H1 (cell line): ENCODE results near the gene TRDMT1. TPM values are rescaled to one million over a fixed set of nuclear protein-coding genes. Genes with fewer than 3 reads are reported as not detected.

Experiments used
- CTCF ChIA-PET: fragments of 300-600 bp; sonication (Branson Sonifier 250); formaldehyde crosslinking; loops from one replicate; lab custom pipeline; 2021; ENCODE audit not compliant: partially characterized antibody; lab: Charles Lee
- POLR2A ChIA-PET: fragments of 300-600 bp; sonication (Branson Sonifier 250); formaldehyde crosslinking; loops from one replicate; lab custom pipeline; 2021; ENCODE audit warnings: inconsistent platforms; ENCODE audit not compliant: partially characterized antibody; lab: Charles Lee
- DNase-seq, 2 experiments: peaks; one replicate each; pipeline versions ENCODE4 v3.0.0 to v3.0.0-alpha.2; 2010 to 2022; ENCODE audit warnings: low spot score in 2 of 2, low read depth in 1 of 2, mixed read lengths in 1 of 2
- FAIRE-seq: peaks from 2 replicates; lab custom pipeline; 2011; peaks lifted over from hg19 to GRCh38; lab: Jason Lieb, UNC
- H2AFZ ChIP-seq: 2 replicates; pipeline ENCODE4 v1.8.1; 2012; ENCODE audit warnings: low read length, inconsistent platforms
- H2AK5ac ChIP-seq: 2 replicates; pipeline ENCODE4 v1.6.1; 2013; ENCODE audit warnings: low read depth, low read length
- H2BK120ac ChIP-seq: replicated peaks from 2 replicates; pipeline ENCODE3; 2013; ENCODE audit warnings: low read depth, low read length, inconsistent platforms
- H2BK12ac ChIP-seq: 2 replicates; pipeline ENCODE4 v1.6.1; 2013; ENCODE audit warnings: low read depth, low read length
- H2BK15ac ChIP-seq: 2 replicates; pipeline ENCODE4 v1.6.1; 2013; ENCODE audit warnings: low read length
- H2BK20ac ChIP-seq: 2 replicates; pipeline ENCODE4 v1.6.1; 2013; ENCODE audit warnings: low read length
- H2BK5ac ChIP-seq: 2 replicates; pipeline ENCODE4 v1.6.1; 2013; ENCODE audit warnings: low read depth, low read length
- H3K14ac ChIP-seq: 2 replicates; pipeline ENCODE4 v1.6.1; 2013; ENCODE audit warnings: inconsistent platforms; ENCODE audit not compliant: insufficient read length
- H3K18ac ChIP-seq: 2 replicates; pipeline ENCODE4 v1.6.1; 2013; ENCODE audit warnings: low read length; ENCODE audit errors: extremely low read depth
- H3K23ac ChIP-seq: 2 replicates; pipeline ENCODE4 v1.6.1; 2013; ENCODE audit warnings: inconsistent platforms; ENCODE audit not compliant: insufficient read length
- H3K23me2 ChIP-seq: 2 replicates; pipeline ENCODE4 v1.6.1; 2013; ENCODE audit warnings: low read depth, low read length
- H3K27ac ChIP-seq: 2 replicates; pipeline ENCODE4 v1.6.1; 2011; ENCODE audit warnings: low read depth, low read length, inconsistent platforms
- H3K27me3 ChIP-seq, 4 experiments: replicated peaks in 1 of 4; 1 replicate in 1 of 4; 2 replicates in 3 of 4; pipeline versions ENCODE4 v1.6.1 to v1.8.1; 2011 to 2013; ENCODE audit warnings: low read length in 3 of 4, mild to moderate bottlenecking in 3 of 4, inconsistent platforms in 2 of 4, mixed read lengths in 2 of 4, moderate library complexity in 1 of 4; ENCODE audit not compliant: control insufficient read depth in 3 of 4, insufficient read depth in 3 of 4; ENCODE audit errors: extremely low read depth in 1 of 4
- H3K36me3 ChIP-seq, 4 experiments: 2 replicates each; pipeline versions ENCODE4 v1.6.1 to v1.8.1; 2011 to 2013; ENCODE audit warnings: mild to moderate bottlenecking in 4 of 4, low read length in 3 of 4, moderate library complexity in 2 of 4, control low read depth in 1 of 4, inconsistent platforms in 1 of 4; ENCODE audit not compliant: insufficient read depth in 4 of 4, control insufficient read depth in 2 of 4
- H3K4ac ChIP-seq: replicated peaks from 2 replicates; pipeline ENCODE3; 2013; ENCODE audit warnings: low read length, low read depth, mixed read lengths, inconsistent platforms; ENCODE audit not compliant: insufficient read length
- H3K4me1 ChIP-seq, 4 experiments: replicated peaks in 1 of 4; 1 replicate in 1 of 4; 2 replicates in 3 of 4; pipeline versions ENCODE4 v1.6.1 to v1.8.1; 2011 to 2013; ENCODE audit warnings: low read length in 3 of 4, inconsistent platforms in 2 of 4, mixed read lengths in 1 of 4; ENCODE audit not compliant: insufficient read depth in 4 of 4, control insufficient read depth in 3 of 4
- H3K4me2 ChIP-seq, 2 experiments: 2 replicates each; pipeline versions ENCODE4 v1.6.1 to v1.8.1; 2011 to 2013; ENCODE audit warnings: low read depth in 2 of 2, low read length in 2 of 2, control low read depth in 1 of 2, inconsistent platforms in 1 of 2, mild to moderate bottlenecking in 1 of 2; ENCODE audit not compliant: insufficient read depth in 1 of 2
- H3K4me3 ChIP-seq, 4 experiments: fragments of 200-600, 300-600 bp in 1 of 4; sonication (generic), shearing (Covaris generic), sonication (Bioruptor Twin) in 1 of 4; 2 replicates each; pipeline versions ENCODE4 v1.5.1 to v1.8.1; 2011 to 2016; ENCODE audit warnings: low read length in 4 of 4, low read depth in 3 of 4, control low read depth in 2 of 4, inconsistent platforms in 2 of 4, mild to moderate bottlenecking in 2 of 4, mixed read lengths in 1 of 4, moderate library complexity in 1 of 4; ENCODE audit not compliant: insufficient read depth in 2 of 4; ENCODE audit errors: extremely low read depth in 1 of 4
- H3K56ac ChIP-seq: replicated peaks from 2 replicates; pipeline ENCODE3; 2013; ENCODE audit warnings: low read depth, mild to moderate bottlenecking, mixed read lengths, low read length, inconsistent platforms; ENCODE audit not compliant: insufficient read length
- H3K79me1 ChIP-seq: 2 replicates; pipeline ENCODE4 v1.6.1; 2013; ENCODE audit warnings: low read depth, low read length, control low read depth
- H3K79me2 ChIP-seq, 2 experiments: 2 replicates each; pipeline versions ENCODE4 v1.6.1 to v1.8.1; 2012 to 2013; ENCODE audit warnings: low read length in 2 of 2, mild to moderate bottlenecking in 2 of 2, inconsistent platforms in 1 of 2; ENCODE audit not compliant: insufficient read depth in 2 of 2, control insufficient read depth in 1 of 2
- H3K9ac ChIP-seq, 4 experiments: replicated peaks in 1 of 4; 1 replicate in 1 of 4; 2 replicates in 3 of 4; pipeline versions ENCODE4 v1.6.1 to v1.8.1; 2011 to 2013; ENCODE audit warnings: low read depth in 3 of 4, low read length in 3 of 4, control low read depth in 2 of 4, mild to moderate bottlenecking in 2 of 4, moderate library complexity in 2 of 4, inconsistent platforms in 1 of 4; ENCODE audit errors: extremely low read depth in 1 of 4
- H3K9me3 ChIP-seq, 2 experiments: 2 replicates each; pipeline versions ENCODE4 v1.6.1 to v1.8.1; 2012 to 2013; ENCODE audit warnings: mild to moderate bottlenecking in 2 of 2, moderate library complexity in 2 of 2, control low read depth in 1 of 2, inconsistent platforms in 1 of 2, low read depth in 1 of 2, low read length in 1 of 2, mixed read lengths in 1 of 2; ENCODE audit not compliant: insufficient read depth in 2 of 2
- H4K20me1 ChIP-seq, 2 experiments: replicated peaks in 1 of 2; 2 replicates each; pipeline versions ENCODE3 to v1.8.1; 2011 to 2013; ENCODE audit warnings: inconsistent platforms in 2 of 2, low read length in 2 of 2, mild to moderate bottlenecking in 1 of 2; ENCODE audit not compliant: insufficient read depth in 2 of 2, control insufficient read depth in 1 of 2
- H4K5ac ChIP-seq: 2 replicates; pipeline ENCODE4 v1.6.1; 2013; ENCODE audit warnings: low read length, low read depth, mixed read lengths, inconsistent platforms; ENCODE audit not compliant: insufficient read length
- H4K8ac ChIP-seq: 2 replicates; pipeline ENCODE4 v1.8.0; 2013; ENCODE audit warnings: mild to moderate bottlenecking, moderate library complexity, low read length, inconsistent platforms; ENCODE audit not compliant: insufficient read depth; ENCODE audit errors: extremely low read depth
- H4K91ac ChIP-seq: replicated peaks from 2 replicates; pipeline ENCODE3; 2013; ENCODE audit warnings: low read length, mixed read lengths, inconsistent platforms; ENCODE audit not compliant: insufficient read length
- JUND ChIP-seq: IDR thresholded peaks from 2 replicates; pipeline ENCODE4 v1.6.1; 2011; ENCODE audit warnings: mild to moderate bottlenecking, improper control_type of control experiment, low read length
- POU5F1 ChIP-seq: IDR thresholded peaks from 2 replicates; pipeline ENCODE4 v1.6.1; 2011; ENCODE audit warnings: low read depth, mild to moderate bottlenecking, low read length, moderate library complexity
- WGBS, 2 experiments: shearing (Covaris generic) in 1 of 2; methylation state at CpG; one replicate each; pipeline versions ENCODE4 v1.1.6 to v1.1.7; 2013 to 2015; ENCODE audit warnings: low lambda C conversion rate in 2 of 2, mixed read lengths in 2 of 2, inconsistent platforms in 1 of 2, low coverage in 1 of 2, missing lambda C conversion rate in 1 of 2; ENCODE audit not compliant: insufficient replicate concordance in 2 of 2, insufficient coverage in 1 of 2, insufficient read length in 1 of 2; ENCODE audit errors: extremely low coverage in 1 of 2, missing lambda C conversion rate in 1 of 2; 5-methylcytosine and 5-hydroxymethylcytosine counted together
- polyA plus RNA-seq, 7 experiments: library from polyadenylated mRNA; depleted of rRNA in 3 of 7; stranded (reverse) in 5 of 7; unstranded in 2 of 7; fragments of >200 nt in 5 of 7; fragments of 200-250 nt in 2 of 7; gene quantifications; 1 replicate in 5 of 7; 2 replicates in 1 of 7; 4 replicates in 1 of 7; pipeline versions ENCODE4 v1.2.1 to v1.2.3, GENCODE V29; 2011 to 2013; ENCODE audit warnings: missing spikeins in 2 of 7, mixed read lengths in 2 of 7
- total RNA-seq: library from RNA; stranded (reverse); fragmentation: NEBNext Ultra II Directional; extraction: Animal tissue kit (Norgen Biotek cat#: 25700); gene quantifications from 2 replicates; pipeline ENCODE4 v1.2.1, GENCODE V29; 2021

Gene TRDMT1
- total and polyA plus RNA-seq, 2 of the 8 experiments (the other 6 are each of a cell fraction or from before 2014, with no cell fraction given): 7.4 to 21.4 TPM

DNA sequence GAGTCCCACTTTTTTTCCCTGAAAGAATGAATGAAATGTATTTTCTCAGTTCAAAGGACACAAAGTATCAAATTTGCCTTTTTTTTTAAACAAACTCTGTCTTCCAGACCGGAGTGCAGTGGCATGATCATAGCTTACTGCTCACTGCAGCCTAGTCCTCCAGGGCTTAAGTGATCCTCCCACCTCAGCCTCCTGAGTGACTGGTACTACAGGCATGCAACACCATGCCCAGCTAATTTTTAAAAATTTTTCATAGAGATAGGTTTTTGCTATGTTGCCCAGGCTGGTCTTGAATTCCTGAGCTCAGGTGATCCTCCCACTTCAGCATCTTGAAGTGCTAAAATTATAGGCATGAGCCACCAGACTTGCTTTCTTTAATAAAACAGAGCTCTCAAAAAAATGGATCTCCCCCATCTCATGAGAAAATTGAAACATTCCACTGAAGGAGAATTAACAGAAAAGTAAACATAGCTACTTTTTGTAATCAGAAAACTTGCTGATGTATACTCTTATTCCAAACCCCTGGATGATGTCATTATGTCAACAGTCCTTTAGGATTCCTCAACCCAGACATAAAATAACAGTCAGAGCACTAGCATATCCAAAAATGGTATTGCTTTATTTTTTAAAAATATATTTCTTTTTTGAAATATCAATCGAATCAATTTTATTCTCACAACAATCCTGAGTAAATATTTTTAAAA, 12.3 kb upstream of the TRDMT1 start:
- Histone ChIP-seq H3K23ac (no peak overlapping the region), H3K27ac (no peak overlapping the region), H3K9ac (no peak overlapping the region), H3K18ac (peak overlapping the region; percentile 3; the same call in 1 of the 2 replicates), H2BK12ac (no peak overlapping the region), H3K23me2 (no peaks in the 10 kb centered on the region), H4K8ac (no peak overlapping the region), H3K79me2 (no peaks in the 10 kb centered on the region), H4K91ac (no peak overlapping the region), H2BK120ac (no peak overlapping the region), H2AFZ (no peak overlapping the region), H2BK20ac (no peak overlapping the region), H3K4ac (no peak overlapping the region), H2AK5ac (no peak overlapping the region), H3K4me2 (no peak overlapping the region), H2BK15ac (no peak overlapping the region), H3K79me1 (no peaks in the 10 kb centered on the region), H3K27me3 (no peaks in the 10 kb centered on the region), H3K4me3 (no peak overlapping the region), H4K20me1 (no peaks in the 10 kb centered on the region), H3K4me1 (peaks cover 0 to 9% (median 7%) of the 10 kb centered on the region in 4 experiments; a peak in 4 of 7 replicates), H3K14ac (no peak overlapping the region), H3K9me3 (no peaks in the 10 kb centered on the region), H2BK5ac (no peak overlapping the region), H4K5ac (no peak overlapping the region), H3K36me3 (no peaks in the 10 kb centered on the region), H3K56ac (no peak overlapping the region)
- TF ChIP-seq JUND: 0 out of 2 replicates have a peak, but pooled peaks have one; percentile 25
- no peak for TF ChIP-seq POU5F1
- CTCF ChIA-PET: interaction anchor here (0.8 to 1.7 kb wide), 5 partner anchors 14 to 250 kb away, joined by 3 to 5 read pairs (median 3); partner anchors contain the start of gene VIM
- DNase-seq: no peak
- WGBS, 2 experiments: 85% methylated on average over 2 of the region's 2 CpGs; no CpG with 5 or more reads in 1 of the 2 experiments
- FAIRE-seq: no peak
- POLR2A ChIA-PET: interaction anchor here (1.0 to 1.3 kb wide), 3 partner anchors 12 to 14 kb away, joined by 3 to 11 read pairs (median 7); partner anchors contain the start of genes TRDMT1 and VIM
